SK-N-SH (cell line): Measurements from ENCODE around the gene IGF2BP3. TPM values are rescaled to one million over a fixed set of nuclear protein-coding genes. Genes with fewer than 3 reads are reported as not detected.

Experiments
- CTCF ChIA-PET: fragments of 300-600, 350-600 bp; formaldehyde crosslinking; extraction: SDS; loops from one replicate; lab custom pipeline; 2021; lab: Yijun Ruan, JAX
- POLR2A ChIA-PET: fragments of 350-600 bp; sonication (Branson Sonifier 250); formaldehyde crosslinking; extraction: SDS; loops from one replicate; lab custom pipeline; 2020; ENCODE audit warnings: antibody characterized with exemption, inconsistent platforms; lab: Yijun Ruan, JAX
- DNase-seq: peaks from one replicate; pipeline ENCODE4 v3.0.0; 2012
- H2AFZ ChIP-seq: fragments of 200-600 bp; sonication (generic); 2 replicates; pipeline ENCODE4 v1.8.1; 2016; ENCODE audit warnings: antibody characterized with exemption, mild to moderate bottlenecking, low read depth
- H3F3A ChIP-seq: fragments of 200-600 bp; sonication (generic); replicated peaks from 2 replicates; pipeline ENCODE3; 2016; ENCODE audit warnings: antibody characterized with exemption, mild to moderate bottlenecking; ENCODE audit not compliant: insufficient read depth
- H3K27ac ChIP-seq, 2 experiments: fragments of 200-500 bp in 1 of 2; fragments of 200-600 bp in 1 of 2; sonication (Bioruptor generic) in 1 of 2; sonication (generic), shearing (Covaris generic) in 1 of 2; 2 replicates each; pipeline versions ENCODE4 v1.5.1 to v1.6.1; 2014 to 2016; ENCODE audit warnings: low read depth in 2 of 2, inconsistent platforms in 1 of 2, low read length in 1 of 2, mild to moderate bottlenecking in 1 of 2, mixed read lengths in 1 of 2
- H3K27me3 ChIP-seq: fragments of 200-600 bp; sonication (generic), shearing (Covaris generic); 2 replicates; pipeline ENCODE4 v1.6.1; 2016; ENCODE audit warnings: mixed run types; ENCODE audit not compliant: insufficient read depth
- H3K36me3 ChIP-seq, 2 experiments: fragments of 200-500 bp in 1 of 2; fragments of 200-600 bp in 1 of 2; sonication (Bioruptor generic) in 1 of 2; sonication (generic) in 1 of 2; replicated peaks in 1 of 2; 2 replicates each; pipeline versions ENCODE3 to v1.5.1; 2014 to 2016; ENCODE audit warnings: low read length in 1 of 2, mild to moderate bottlenecking in 1 of 2; ENCODE audit not compliant: insufficient read depth in 2 of 2, control insufficient read depth in 1 of 2
- H3K4me1 ChIP-seq, 2 experiments: fragments of 200-500 bp in 1 of 2; fragments of 200-600 bp in 1 of 2; sonication (Bioruptor generic) in 1 of 2; sonication (generic), shearing (Covaris generic) in 1 of 2; 2 replicates each; pipeline versions ENCODE4 v1.5.1 to v1.6.1; 2014 to 2016; ENCODE audit warnings: low read depth in 1 of 2, low read length in 1 of 2, mixed run types in 1 of 2; ENCODE audit not compliant: insufficient read depth in 2 of 2, control insufficient read depth in 1 of 2
- H3K4me2 ChIP-seq: fragments of 200-600 bp; sonication (generic), shearing (Covaris generic); 2 replicates; pipeline ENCODE4 v1.6.1; 2017; ENCODE audit warnings: mixed run types
- H3K4me3 ChIP-seq, 2 experiments: fragments of 200-500 bp in 1 of 2; fragments of 200-600 bp in 1 of 2; sonication (Bioruptor generic) in 1 of 2; sonication (generic), shearing (Covaris generic) in 1 of 2; 2 replicates each; pipeline versions ENCODE4 v1.5.1 to v1.8.1; 2014 to 2016; ENCODE audit warnings: low read depth in 2 of 2, inconsistent platforms in 1 of 2, low read length in 1 of 2, mild to moderate bottlenecking in 1 of 2, mixed read lengths in 1 of 2, moderate library complexity in 1 of 2
- H3K79me2 ChIP-seq: fragments of 200-600 bp; sonication (generic); 2 replicates; pipeline ENCODE4 v1.8.1; 2017; ENCODE audit warnings: mild to moderate bottlenecking; ENCODE audit not compliant: insufficient read depth
- H3K9ac ChIP-seq: fragments of 200-600 bp; sonication (generic); 2 replicates; pipeline ENCODE4 v1.6.1; 2017; ENCODE audit warnings: mixed run types
- H3K9me2 ChIP-seq: fragments of 200-600 bp; sonication (generic); 2 replicates; pipeline ENCODE4 v1.6.1; 2017; ENCODE audit warnings: mixed run types
- H3K9me3 ChIP-seq: fragments of 200-600 bp; sonication (generic); 2 replicates; pipeline ENCODE4 v1.6.1; 2017; ENCODE audit warnings: mixed run types, mild to moderate bottlenecking, moderate library complexity
- H4K20me1 ChIP-seq: fragments of 200-600 bp; sonication (generic); 2 replicates; pipeline ENCODE4 v1.6.1; 2017; ENCODE audit warnings: mild to moderate bottlenecking, mixed run types; ENCODE audit not compliant: insufficient read depth
- CHD2 ChIP-seq: fragments of 150-350 bp; IDR thresholded peaks from 2 replicates; pipeline ENCODE4 v1.6.1; 2018; ENCODE audit warnings: low read length; ENCODE audit not compliant: partially characterized antibody
- ELF1 ChIP-seq: IDR thresholded peaks from 2 replicates; pipeline ENCODE4 v1.4.0; 2012
- FOSL2 ChIP-seq: IDR thresholded peaks from 2 replicates; pipeline ENCODE4 v1.4.0; 2012; ENCODE audit warnings: low read depth, mild to moderate bottlenecking, moderate library complexity, borderline replicate concordance
- FOXM1 ChIP-seq: IDR thresholded peaks from 2 replicates; pipeline ENCODE4 v1.4.0; 2012; ENCODE audit warnings: low read depth, mild to moderate bottlenecking
- GABPA ChIP-seq: IDR thresholded peaks from 2 replicates; pipeline ENCODE4 v1.4.0; 2012; ENCODE audit warnings: low read depth, mild to moderate bottlenecking
- GATA2 ChIP-seq: sonication (generic); formaldehyde crosslinking; IDR thresholded peaks from 2 replicates; pipeline ENCODE4 v1.5.0; 2020; ENCODE audit warnings: mild to moderate bottlenecking, missing genetic modification reagents
- JUND ChIP-seq: IDR thresholded peaks from 2 replicates; pipeline ENCODE4 v1.4.0; 2012
- MAX ChIP-seq: IDR thresholded peaks from 2 replicates; pipeline ENCODE4 v1.4.0; 2012; ENCODE audit warnings: low read depth
- NRF1 ChIP-seq: IDR thresholded peaks from 2 replicates; pipeline ENCODE4 v1.6.1; 2012; ENCODE audit warnings: low read depth, mild to moderate bottlenecking, low read length
- PBX3 ChIP-seq: IDR thresholded peaks from 2 replicates; pipeline ENCODE4; 2012
- POLR2AphosphoS5 ChIP-seq: IDR thresholded peaks from 2 replicates; pipeline ENCODE4 v1.6.1; 2012; ENCODE audit warnings: low read depth, low read length
- RCOR1 ChIP-seq: fragments of 150-350 bp; IDR thresholded peaks from 2 replicates; pipeline ENCODE4 v1.6.1; 2017; ENCODE audit warnings: antibody characterized with exemption, low read length
- RFX5 ChIP-seq: IDR thresholded peaks from 2 replicates; pipeline ENCODE4 v1.6.1; 2012; ENCODE audit warnings: mild to moderate bottlenecking, improper control_type of control experiment, low read length
- RXRA ChIP-seq: IDR thresholded peaks from 2 replicates; pipeline ENCODE4 v1.4.0; 2012; ENCODE audit warnings: low read depth, mild to moderate bottlenecking, borderline replicate concordance
- SIN3A ChIP-seq: IDR thresholded peaks from 2 replicates; pipeline ENCODE4 v1.6.1; 2012; ENCODE audit warnings: low read depth, mild to moderate bottlenecking, low read length, moderate library complexity, borderline replicate concordance
- SMC3 ChIP-seq: IDR thresholded peaks from 2 replicates; pipeline ENCODE4 v1.6.1; 2012; ENCODE audit warnings: low read depth, low read length, improper control_type of control experiment
- TAF1 ChIP-seq: IDR thresholded peaks from 2 replicates; pipeline ENCODE4 v1.6.1; 2012; ENCODE audit warnings: low read depth, mild to moderate bottlenecking, low read length, moderate library complexity, borderline replicate concordance
- TCF12 ChIP-seq: IDR thresholded peaks from 2 replicates; pipeline ENCODE4 v1.4.0; 2012
- USF2 ChIP-seq: fragments of 150-350 bp; IDR thresholded peaks from 2 replicates; pipeline ENCODE4 v1.6.1; 2017; ENCODE audit warnings: antibody characterized with exemption, low read length, low read depth, borderline replicate concordance
- ZBTB33 ChIP-seq: IDR thresholded peaks from 2 replicates; pipeline ENCODE4 v1.4.0; 2012; ENCODE audit warnings: low read depth, borderline replicate concordance
- WGBS: methylation state at CpG from one replicate; pipeline ENCODE4 v1.1.6; 2017; ENCODE audit warnings: low lambda C conversion rate; 5-methylcytosine and 5-hydroxymethylcytosine counted together
- polyA plus RNA-seq, 3 experiments: library from polyadenylated mRNA; depleted of rRNA; stranded (reverse); fragments of >200 nt; gene quantifications; 2 replicates each; pipeline ENCODE4 v1.2.3, GENCODE V29; 2012

Gene IGF2BP3
- polyA plus RNA-seq, 1 of the 3 experiments (the other 2 are of a cell fraction): 34.4 TPM

- TF ChIP-seq ZBTB33 (0 out of 2 replicates have a peak, but pooled peaks have one; percentile 54), CHD2 (no peak), MAX (peak; percentile 67), TAF1 (peak; percentile 30; the same call in 1 of the 2 replicates), PBX3 (peak; percentile 93), FOXM1 (peak; percentile 84; the same call in 1 of the 2 replicates), SIN3A (peak; percentile 61; the same call in 1 of the 2 replicates), RXRA (peak; percentile 86), USF2 (no peak)
These were observed 120.7 kb downstream of the IGF2BP3 start (continued) for GRCh38 chr7:23349484-23350157.

GRCh38 chr7:23347682-23348180, 122.6 kb downstream of the IGF2BP3 start:
- no peak for DNase-seq
- H3K9me3 ChIP-seq: no peaks in the 10 kb centered on the region
- no peak for TF ChIP-seq NRF1
- TF ChIP-seq RCOR1: no peak
- TF ChIP-seq RXRA: peak; percentile 87; the same call in 1 of the 2 replicates
- TF ChIP-seq PBX3: peak; percentile 94
- no peak for TF ChIP-seq CHD2
- no peak for TF ChIP-seq ELF1
- TF ChIP-seq SIN3A: peak; percentile 70
- TF ChIP-seq USF2: no peak
- TF ChIP-seq FOSL2: peak; percentile 93
- TF ChIP-seq RFX5: no peak
- no peak for TF ChIP-seq TAF1
- no peak for TF ChIP-seq GATA2
- peak; percentile 94 for TF ChIP-seq JUND
- TF ChIP-seq ZBTB33: peak; percentile 44; the same call in 1 of the 2 replicates
- peak; percentile 94 for TF ChIP-seq TCF12
- no peak for TF ChIP-seq SMC3
- TF ChIP-seq POLR2AphosphoS5: peak; percentile 66
- TF ChIP-seq GABPA: no peak

More at GRCh38 chr7:23347682-23348180, 122.6 kb downstream of the IGF2BP3 start:
- H3K4me3 ChIP-seq: peak overlapping the region; percentile 20 to 35; a peak in 2 of 4 replicates
- no peaks in the 10 kb centered on the region for H3K27me3 ChIP-seq
- peak overlapping the region; percentile 26; the same call in 1 of the 2 replicates for H3K9ac ChIP-seq
- no peaks in the 10 kb centered on the region for H3K9me2 ChIP-seq
- ChIA-PET CTCF (interaction anchor here (1.3 kb wide), 1 partner anchor 10 kb away, joined by 4 read pairs; no protein-coding TSS in a partner anchor), POLR2A (no interaction called here)
- peaks cover 14 to 58% of the 10 kb centered on the region in 2 experiments for H3K4me1 ChIP-seq
- peaks cover 5% of the 10 kb centered on the region for H4K20me1 ChIP-seq
- peak overlapping the region; percentile 66 for H3K4me2 ChIP-seq
- H2AFZ ChIP-seq: no peak overlapping the region
- H3K36me3 ChIP-seq: peaks cover 44 to 51% of the 10 kb centered on the region in 2 experiments
- H3K79me2 ChIP-seq: peaks cover 45% of the 10 kb centered on the region
- WGBS: 20% methylated on average over 8 of the region's 8 CpGs
- peak overlapping the region; percentile 39 to 89 for H3K27ac ChIP-seq
- H3F3A ChIP-seq: peaks cover 53% of the 10 kb centered on the region
